Mucosa of stomach (tissue), 1 donor: ENCODE data around the gene TIMM23B.
"Not testable (repeated sequence)": the region's sequence is repeated elsewhere in the genome, so short reads cannot be mapped to it uniquely, and the experiment has no call there.

ENCODE experiments used
- H3K27me3 ChIP-seq: one replicate; pipeline ENCODE4 v1.7.0; 2013; ENCODE audit warnings: mild to moderate bottlenecking, low read length; ENCODE audit not compliant: control insufficient read depth, insufficient read depth
- H3K36me3 ChIP-seq: one replicate; pipeline ENCODE4 v1.7.0; 2013; ENCODE audit warnings: low read length; ENCODE audit not compliant: control insufficient read depth, insufficient read depth
- H3K4me1 ChIP-seq: one replicate; pipeline ENCODE4 v1.7.0; 2013; ENCODE audit warnings: mild to moderate bottlenecking, low read length; ENCODE audit not compliant: control insufficient read depth, insufficient read depth
- H3K4me3 ChIP-seq: one replicate; pipeline ENCODE4 v1.7.0; 2013; ENCODE audit warnings: low read length
- H3K9ac ChIP-seq: one replicate; pipeline ENCODE4 v1.7.0; 2013; ENCODE audit warnings: mild to moderate bottlenecking, low read length, moderate library complexity
- H3K9me3 ChIP-seq: one replicate; pipeline ENCODE4 v1.7.0; 2013; ENCODE audit warnings: mild to moderate bottlenecking, low read length, moderate library complexity; ENCODE audit not compliant: control insufficient read depth
- donor health status: Pancreatic carcinoma.

The TIMM23B gene

GRCh38 chr10:50014024-50014423 is 72.2 kb downstream of the TIMM23B start:
- not testable (repeated sequence) for H3K9ac ChIP-seq, H3K27me3 ChIP-seq, H3K4me1 ChIP-seq, H3K4me3 ChIP-seq, H3K36me3 ChIP-seq, H3K9me3 ChIP-seq

- not testable (repeated sequence) for H3K4me1 ChIP-seq, H3K4me3 ChIP-seq, H3K9ac ChIP-seq, H3K9me3 ChIP-seq, H3K36me3 ChIP-seq, H3K27me3 ChIP-seq
These were observed 73.9 kb downstream of the TIMM23B start for GRCh38 chr10:50015596-50016220.

DNA sequence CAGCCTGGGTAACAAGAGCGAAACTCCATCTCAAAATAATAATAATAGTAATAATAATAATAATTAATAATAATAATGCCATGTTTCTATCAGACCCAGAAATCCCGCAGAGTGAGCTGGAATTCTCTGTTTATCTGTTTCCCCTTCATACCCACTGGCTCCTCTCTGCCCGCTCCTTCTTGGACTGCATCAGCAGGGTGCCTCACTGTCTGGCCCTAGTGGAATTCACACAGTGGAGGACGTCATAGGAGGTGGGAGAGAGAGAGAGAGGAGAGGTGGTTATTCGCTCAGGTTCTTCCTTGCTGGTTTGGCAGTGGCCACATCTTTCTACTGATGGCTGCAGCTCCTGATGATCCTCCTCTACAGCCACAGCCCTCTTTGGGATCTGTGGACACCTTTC is 75.1 kb downstream of the TIMM23B start:
- not testable (repeated sequence) for H3K4me3 ChIP-seq, H3K4me1 ChIP-seq, H3K36me3 ChIP-seq, H3K9me3 ChIP-seq, H3K27me3 ChIP-seq, H3K9ac ChIP-seq

GRCh38 chr10:50017646-50018045 is 75.8 kb downstream of the TIMM23B start:
- H3K4me1 ChIP-seq, H3K9ac ChIP-seq, H3K9me3 ChIP-seq, H3K4me3 ChIP-seq, H3K27me3 ChIP-seq, H3K36me3 ChIP-seq: not testable (repeated sequence)

DNA sequence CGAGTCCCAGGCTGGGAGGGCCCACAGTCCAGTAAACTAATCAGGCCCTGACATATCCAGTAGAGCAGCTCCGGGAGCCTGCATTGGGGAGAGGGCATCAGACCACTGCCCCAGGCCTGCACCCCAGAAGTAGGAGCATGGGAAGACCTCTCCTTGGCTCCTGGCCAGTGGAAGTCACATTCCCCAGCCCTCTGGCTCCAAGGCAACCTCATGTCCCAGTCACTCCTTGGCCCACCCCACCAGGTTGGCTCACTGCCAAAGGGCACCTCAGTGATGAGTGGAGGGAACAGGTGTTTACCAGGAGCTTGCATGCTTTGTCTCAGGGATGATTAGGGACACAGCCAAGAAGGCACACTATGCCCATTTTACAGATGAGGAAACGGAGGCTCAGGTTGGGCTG is 77.4 kb downstream of the TIMM23B start:
- not testable (repeated sequence) for H3K27me3 ChIP-seq, H3K9me3 ChIP-seq, H3K36me3 ChIP-seq, H3K9ac ChIP-seq, H3K4me1 ChIP-seq, H3K4me3 ChIP-seq

DNA sequence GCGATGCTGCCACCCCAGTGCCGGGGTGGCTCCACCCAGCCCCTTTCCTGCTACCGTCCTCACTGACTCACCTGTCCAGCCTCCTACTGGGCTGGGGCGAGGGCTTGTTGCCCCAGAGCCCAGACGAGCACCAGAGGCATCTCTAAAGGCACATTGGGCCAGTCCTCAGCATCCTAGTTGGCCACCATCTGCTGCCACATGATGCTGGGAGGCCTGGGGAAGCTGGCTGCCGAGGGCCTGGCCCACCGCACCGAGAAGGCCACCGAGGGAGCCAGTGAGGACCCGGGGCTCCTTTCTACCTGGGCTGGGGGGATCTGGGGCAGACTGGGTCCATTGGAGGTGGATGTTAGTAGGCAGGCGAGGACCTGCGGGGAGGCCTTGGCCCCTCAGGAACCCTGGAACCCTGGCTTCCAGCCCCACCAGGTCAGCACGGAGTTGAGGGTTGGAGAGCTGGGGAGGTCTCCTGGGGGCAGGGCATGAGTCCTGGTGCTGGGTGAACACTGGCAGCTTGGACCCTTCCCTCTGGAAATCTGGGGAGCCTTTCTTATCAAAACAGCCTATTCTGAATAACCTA is 78.7 kb downstream of the TIMM23B start:
- H3K4me1 ChIP-seq, H3K27me3 ChIP-seq, H3K36me3 ChIP-seq, H3K9ac ChIP-seq, H3K9me3 ChIP-seq, H3K4me3 ChIP-seq: not testable (repeated sequence)

- H3K36me3 ChIP-seq, result no peaks in the 10 kb centered on the region
- peaks cover 5% of the 10 kb centered on the region for H3K27me3 ChIP-seq
- H3K9me3 ChIP-seq, result no peaks in the 10 kb centered on the region
- no peaks in the 10 kb centered on the region for H3K4me1 ChIP-seq
- no peak overlapping the region for H3K4me3 ChIP-seq
- H3K9ac ChIP-seq, result no peak overlapping the region
These were observed 79.8 kb downstream of the TIMM23B start for GRCh38 chr10:50021646-50022045.
